ENCODE measurements around the gene TLCD3B.

DNA sequence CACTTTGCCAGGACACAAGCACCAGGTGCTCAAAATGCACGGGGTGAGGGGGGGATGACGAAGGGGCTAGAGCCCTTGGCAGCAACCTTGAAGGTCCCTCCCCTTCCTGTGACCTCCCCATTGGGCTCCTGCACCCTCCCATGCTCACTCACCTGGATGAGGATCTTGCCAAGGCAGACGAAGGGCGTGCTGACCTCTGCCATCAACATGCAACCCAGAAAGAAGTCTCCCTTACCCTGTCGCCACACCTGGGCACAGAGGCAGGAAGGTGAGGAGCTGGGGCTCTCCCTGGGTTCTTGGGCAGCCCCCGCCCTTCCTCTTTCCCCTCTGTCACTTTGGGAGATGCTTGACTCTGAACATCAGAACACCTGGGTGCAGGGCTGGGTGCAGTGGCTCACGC lies 5.5 kb downstream of the TLCD3B start:
- TF ChIP-seq POLR2A (IDR thresholded peaks at IDR 0.05) = no peak
- TF ChIP-seq, protein P1, sequence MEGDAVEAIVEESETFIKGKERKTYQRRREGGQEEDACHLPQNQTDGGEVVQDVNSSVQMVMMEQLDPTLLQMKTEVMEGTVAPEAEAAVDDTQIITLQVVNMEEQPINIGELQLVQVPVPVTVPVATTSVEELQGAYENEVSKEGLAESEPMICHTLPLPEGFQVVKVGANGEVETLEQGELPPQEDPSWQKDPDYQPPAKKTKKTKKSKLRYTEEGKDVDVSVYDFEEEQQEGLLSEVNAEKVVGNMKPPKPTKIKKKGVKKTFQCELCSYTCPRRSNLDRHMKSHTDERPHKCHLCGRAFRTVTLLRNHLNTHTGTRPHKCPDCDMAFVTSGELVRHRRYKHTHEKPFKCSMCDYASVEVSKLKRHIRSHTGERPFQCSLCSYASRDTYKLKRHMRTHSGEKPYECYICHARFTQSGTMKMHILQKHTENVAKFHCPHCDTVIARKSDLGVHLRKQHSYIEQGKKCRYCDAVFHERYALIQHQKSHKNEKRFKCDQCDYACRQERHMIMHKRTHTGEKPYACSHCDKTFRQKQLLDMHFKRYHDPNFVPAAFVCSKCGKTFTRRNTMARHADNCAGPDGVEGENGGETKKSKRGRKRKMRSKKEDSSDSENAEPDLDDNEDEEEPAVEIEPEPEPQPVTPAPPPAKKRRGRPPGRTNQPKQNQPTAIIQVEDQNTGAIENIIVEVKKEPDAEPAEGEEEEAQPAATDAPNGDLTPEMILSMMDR (IDR thresholded peaks at IDR 0.05) = no peak
